Lower lobe of right lung (tissue), 2 donors: ENCODE data around the gene KCNH6. TPM values are rescaled to one million over a fixed set of nuclear protein-coding genes. Genes with fewer than 3 reads are reported as not detected.

ENCODE experiments used
- ATAC-seq, 2 donors: fragments of 200-7000 bp; cut with Tn5 transposase; one replicate each; pipeline ENCODE4 v1.9.1; 2020 to 2022; ENCODE audit warnings: mild to moderate bottlenecking in 2 of 2, moderate library complexity in 2 of 2
- DNase-seq: peaks from one replicate; pipeline ENCODE4 v3.0.0-alpha.2; 2020
- H3K27ac ChIP-seq: fragments of 200-600 bp; one replicate; pipeline ENCODE4 v1.8.0; 2022
- H3K27me3 ChIP-seq: fragments of 200-600 bp; one replicate; pipeline ENCODE4 v1.8.0; 2022; ENCODE audit warnings: low read depth
- H3K36me3 ChIP-seq: fragments of 200-600 bp; one replicate; pipeline ENCODE4 v1.8.0; 2022; ENCODE audit warnings: mild to moderate bottlenecking
- H3K4me1 ChIP-seq: fragments of 200-600 bp; one replicate; pipeline ENCODE4 v1.8.0; 2022
- H3K4me3 ChIP-seq: fragments of 200-600 bp; one replicate; pipeline ENCODE4 v1.8.0; 2022; ENCODE audit warnings: mild to moderate bottlenecking
- H3K9me3 ChIP-seq: fragments of 200-600 bp; one replicate; pipeline ENCODE4 v1.8.0; 2022
- CTCF ChIP-seq: fragments of 200-600 bp; IDR thresholded peaks from one replicate; pipeline ENCODE4 v1.8.0; 2022; ENCODE audit warnings: antibody characterized with exemption, mild to moderate bottlenecking
- intact Hi-C: fragments of 100-400 bp; cut with DNase I; formaldehyde crosslinking; loops from one replicate; pipeline ENCODE4 v1.11.0; 2022
- total RNA-seq: library from RNA; stranded (reverse); fragmentation: NEBNext Ultra II Directional; extraction: Animal tissue kit (Norgen Biotek cat#: 25700); gene quantifications from one replicate; pipeline ENCODE4 v1.2.1, GENCODE V29; 2021
- donor health status: DM: no; HTN: yes; CAD: no; lungs with severe emphysema.

Gene KCNH6
- total RNA-seq, 1 donor from 2014 or later, result 0.27 TPM

GRCh38 chr17:63587770-63588169, 64.6 kb downstream of the KCNH6 start:
- peaks cover 97% of the 10 kb centered on the region for H3K36me3 ChIP-seq
- no peaks in the 10 kb centered on the region for H3K27me3 ChIP-seq
- H3K4me1 ChIP-seq, result no peaks in the 10 kb centered on the region
- no peak for TF ChIP-seq CTCF
- ATAC-seq (no peak), DNase-seq (no peak)
- no peak overlapping the region for H3K27ac ChIP-seq
- H3K9me3 ChIP-seq, result no peaks in the 10 kb centered on the region
- H3K4me3 ChIP-seq, result no peak overlapping the region
- intact Hi-C loops, result no loop called here

DNA sequence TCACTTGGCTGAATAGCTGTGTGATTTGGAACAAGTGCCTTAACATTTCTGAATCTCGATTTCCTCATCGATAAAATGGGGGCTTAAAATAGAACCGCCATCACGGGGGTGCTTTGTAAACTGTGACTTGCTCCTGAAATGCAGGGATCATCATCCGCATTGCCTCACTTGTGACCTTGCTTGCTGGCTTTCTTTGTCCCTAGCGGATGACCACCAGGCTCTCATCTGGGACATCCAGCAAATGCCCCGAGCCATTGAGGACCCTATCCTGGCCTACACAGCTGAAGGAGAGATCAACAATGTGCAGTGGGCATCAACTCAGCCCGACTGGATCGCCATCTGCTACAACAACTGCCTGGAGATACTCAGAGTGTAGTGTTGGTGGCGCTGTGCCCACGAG, 65.6 kb downstream of the KCNH6 start:
- peaks cover 91% of the 10 kb centered on the region for H3K36me3 ChIP-seq
- intact Hi-C loops, result no loop called here
- H3K9me3 ChIP-seq, result no peaks in the 10 kb centered on the region
- no peaks in the 10 kb centered on the region for H3K4me1 ChIP-seq
- ATAC-seq, result no peak
- DNase-seq, result no peak
- no peak for TF ChIP-seq CTCF
- H3K4me3 ChIP-seq, result no peak overlapping the region
- no peak overlapping the region for H3K27ac ChIP-seq
- H3K27me3 ChIP-seq, result no peaks in the 10 kb centered on the region

DNA sequence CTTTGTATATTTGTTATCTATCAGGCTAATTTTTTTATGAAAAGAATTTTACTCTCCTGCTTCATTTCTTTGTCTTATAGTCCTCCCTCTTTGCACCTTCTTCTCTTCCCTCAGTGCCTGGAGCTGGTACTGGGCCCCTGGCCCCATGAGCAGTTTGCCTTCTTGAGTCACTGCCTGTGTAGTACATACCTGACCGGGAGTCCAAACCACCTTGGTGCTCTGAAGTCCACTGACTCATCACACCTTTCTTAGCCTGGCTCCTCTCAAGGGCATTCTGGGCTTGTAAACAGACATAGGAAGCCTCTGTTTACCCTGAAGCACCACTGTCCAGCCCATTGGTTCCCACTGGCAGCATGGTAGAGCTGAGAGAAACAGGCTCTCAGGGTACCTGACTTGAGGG, 66.5 kb downstream of the KCNH6 start:
- no peak for ATAC-seq
- H3K36me3 ChIP-seq, result peaks cover 91% of the 10 kb centered on the region

DNA sequence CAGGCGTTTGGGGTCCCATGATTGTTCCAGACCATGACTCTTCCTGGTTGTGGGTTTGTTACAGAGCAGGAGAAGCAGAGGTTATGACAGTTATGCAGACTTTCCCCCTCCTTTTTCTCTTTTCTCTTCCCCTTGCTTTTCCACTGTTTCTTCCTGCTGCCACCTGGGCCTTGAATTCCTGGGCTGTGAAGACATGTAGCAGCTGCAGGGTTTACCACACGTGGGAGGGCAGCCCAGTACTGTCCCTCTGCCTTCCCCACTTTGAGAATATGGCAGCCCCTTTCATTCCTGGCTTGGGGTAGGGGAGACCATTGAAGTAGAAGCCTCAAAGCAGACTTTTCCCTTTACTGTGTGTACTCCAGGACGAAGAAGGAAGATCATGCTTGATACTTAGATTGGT, 69.6 kb downstream of the KCNH6 start:
- peaks cover 65% of the 10 kb centered on the region for H3K36me3 ChIP-seq
- ATAC-seq, result no peak

More for the DNA sequence above, 66.5 kb downstream of the KCNH6 start:
- intact Hi-C loops, result no loop called here
- DNase-seq, result no peak
- Histone ChIP-seq H3K27me3 (no peaks in the 10 kb centered on the region), H3K9me3 (no peaks in the 10 kb centered on the region), H3K4me1 (no peaks in the 10 kb centered on the region), H3K27ac (no peak overlapping the region), H3K4me3 (no peak overlapping the region)
- no peak for TF ChIP-seq CTCF

DNA sequence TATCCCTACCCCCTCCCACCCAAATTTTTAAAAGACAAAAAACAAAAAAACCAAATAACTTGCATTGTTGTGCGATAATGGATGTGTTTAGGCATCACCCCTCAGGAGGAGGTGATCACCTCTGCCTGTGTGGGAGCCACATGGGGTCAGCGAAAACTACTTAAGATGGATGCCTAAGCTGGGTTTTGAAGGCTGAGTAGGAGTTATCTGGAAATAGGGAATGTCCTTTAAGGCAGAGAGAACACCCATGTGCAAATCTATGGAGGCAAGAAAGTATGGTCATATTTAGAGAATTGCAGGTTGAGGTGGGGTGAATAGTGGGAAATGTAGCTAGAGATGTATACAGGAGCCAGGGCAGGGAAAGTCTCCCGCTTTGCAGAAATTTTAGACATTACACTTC, 72.0 kb downstream of the KCNH6 start:
- intact Hi-C loops, result no loop called here
- Histone ChIP-seq H3K36me3 (peaks cover 42% of the 10 kb centered on the region), H3K9me3 (no peaks in the 10 kb centered on the region), H3K27me3 (no peaks in the 10 kb centered on the region), H3K4me3 (no peak overlapping the region), H3K4me1 (peaks cover 5% of the 10 kb centered on the region), H3K27ac (no peak overlapping the region)
- DNase-seq (no peak), ATAC-seq (no peak)
- TF ChIP-seq CTCF, result no peak

More for the DNA sequence above, 69.6 kb downstream of the KCNH6 start:
- no peak overlapping the region for H3K27ac ChIP-seq
- no peak for DNase-seq
- H3K4me3 ChIP-seq, result no peak overlapping the region
- TF ChIP-seq CTCF, result no peak
- no peaks in the 10 kb centered on the region for H3K27me3 ChIP-seq
- no peaks in the 10 kb centered on the region for H3K4me1 ChIP-seq
- intact Hi-C loops, result no loop called here
- no peaks in the 10 kb centered on the region for H3K9me3 ChIP-seq

Other genes with a start within 250 kb of the KCNH6 start
- gene CYB561, start 77.1 kb upstream of the KCNH6 start, total RNA-seq, result 49.9 TPM
- gene ACE, start 46.3 kb upstream of the KCNH6 start, total RNA-seq, result 90.7 TPM
- 93.8 TPM for gene DCAF7, start 27.1 kb downstream of the KCNH6 start, total RNA-seq
- 13.6 TPM for gene TACO1, start 77.5 kb downstream of the KCNH6 start, total RNA-seq
- 58.5 TPM for gene MAP3K3, start 99.1 kb downstream of the KCNH6 start, total RNA-seq
- gene LIMD2, start 176.8 kb downstream of the KCNH6 start, total RNA-seq, result 25.9 TPM
- 32.8 TPM for gene STRADA, start 218.4 kb downstream of the KCNH6 start, total RNA-seq